Central memory CD8-positive, alpha-beta T cell (primary cell): ENCODE data around the gene ACTN4.

Experiments
- ATAC-seq: fragments of 150-1000 bp; cut with Tn5 transposase; replicated peaks from 2 replicates; pipeline ENCODE4 v1.10.0; 2022; ENCODE audit warnings: mild to moderate bottlenecking, moderate FRiP score, moderate number of reproducible peaks; ENCODE audit not compliant: poor library complexity, severe bottlenecking; ENCODE audit errors: extremely low read depth
- DNase-seq, 2 donors: peaks; one replicate each; pipeline ENCODE4 v3.0.0; 2021; ENCODE audit warnings: low spot score in 2 of 2
- H3K27ac Mint-ChIP-seq: one replicate; pipeline ENCODE4 v1.8.0; 2022; ENCODE audit warnings: low read depth, mild to moderate bottlenecking, moderate library complexity, mixed read lengths
- H3K27me3 Mint-ChIP-seq: one replicate; pipeline ENCODE4 v1.8.0; 2022; ENCODE audit warnings: mixed read lengths
- H3K36me3 Mint-ChIP-seq: one replicate; pipeline ENCODE4 v1.8.0; 2022; ENCODE audit warnings: mild to moderate bottlenecking, moderate library complexity, mixed read lengths; ENCODE audit not compliant: insufficient read depth
- H3K4me1 Mint-ChIP-seq: one replicate; pipeline ENCODE4 v1.8.0; 2022; ENCODE audit warnings: mixed read lengths
- H3K4me3 Mint-ChIP-seq: one replicate; pipeline ENCODE4 v1.8.0; 2022; ENCODE audit warnings: mild to moderate bottlenecking, moderate library complexity, mixed read lengths
- H3K9me3 Mint-ChIP-seq: one replicate; pipeline ENCODE4 v1.8.0; 2022; ENCODE audit warnings: mixed read lengths

Gene ACTN4

DNA sequence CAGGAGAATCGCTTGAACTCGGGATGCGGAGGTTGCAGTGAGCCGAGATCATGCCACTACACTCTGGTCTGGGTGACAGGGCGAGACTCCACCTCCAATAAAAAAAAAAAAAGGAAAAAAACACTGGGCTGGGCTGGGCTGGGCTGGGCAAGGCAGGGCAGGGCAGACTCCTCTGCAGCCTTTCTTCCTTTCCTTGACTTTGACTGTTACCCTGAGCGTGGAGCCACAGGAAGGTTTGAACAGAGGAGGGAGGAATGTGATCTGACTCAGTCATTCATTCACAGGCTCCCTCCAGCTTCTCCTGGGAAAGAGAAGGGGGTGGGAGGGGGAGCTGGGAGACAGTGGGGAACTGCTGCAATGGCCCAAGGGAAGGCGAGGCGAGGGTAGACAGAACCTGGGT is 2.7 kb upstream of the ACTN4 start:
- no peak overlapping the region for H3K4me3 Mint-ChIP-seq
- DNase-seq = no peak
- no peaks in the 10 kb centered on the region for H3K27me3 Mint-ChIP-seq
- no peaks in the 10 kb centered on the region for H3K9me3 Mint-ChIP-seq
- peaks cover 24% of the 10 kb centered on the region for H3K4me1 Mint-ChIP-seq
- no peak for ATAC-seq
- no peak overlapping the region for H3K27ac Mint-ChIP-seq
- H3K36me3 Mint-ChIP-seq = peaks cover 17% of the 10 kb centered on the region

DNA sequence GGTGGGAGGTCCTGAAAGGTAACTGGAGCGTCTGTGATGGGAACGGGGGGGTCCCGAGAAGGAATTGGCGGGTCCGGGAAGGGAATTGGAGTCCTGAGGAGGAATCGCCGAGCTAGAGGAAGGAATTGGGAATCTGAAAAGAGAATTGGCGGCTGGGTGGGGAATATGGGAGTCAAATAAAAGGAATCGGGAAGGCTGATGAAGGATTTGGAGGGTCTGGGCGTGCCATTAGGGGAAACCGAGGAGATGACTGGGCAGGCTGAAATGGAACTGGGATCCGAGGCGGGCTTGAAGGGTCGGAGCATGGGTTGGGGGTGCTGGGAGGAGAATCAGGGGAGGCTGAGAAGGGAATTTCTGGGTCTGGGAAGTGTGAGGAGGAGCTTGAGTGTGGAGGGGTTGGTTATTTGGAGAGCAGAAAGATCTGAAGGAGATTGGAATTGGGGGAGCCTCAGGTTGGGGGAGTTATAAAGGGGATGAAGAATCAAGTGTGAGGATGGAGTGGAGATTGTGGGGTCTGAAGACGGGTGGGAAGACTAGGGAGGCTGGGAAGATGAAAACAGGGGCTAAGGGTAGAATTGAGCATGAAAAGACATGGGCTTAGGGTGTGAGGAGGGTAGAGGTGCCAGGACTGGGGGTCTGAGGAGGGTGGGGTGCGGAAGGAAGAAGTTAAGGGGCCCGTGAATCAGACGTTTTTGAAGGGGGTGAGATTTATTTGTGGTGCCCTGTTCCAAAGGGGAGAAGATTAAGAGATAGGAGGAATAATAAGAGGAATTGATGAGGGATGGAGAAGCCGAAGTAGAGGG is 718 bp downstream of the ACTN4 start:
- DNase-seq = no peak
- no peak for ATAC-seq
- H3K9me3 Mint-ChIP-seq = no peaks in the 10 kb centered on the region
- peaks cover 17% of the 10 kb centered on the region for H3K36me3 Mint-ChIP-seq
- H3K27me3 Mint-ChIP-seq = no peaks in the 10 kb centered on the region
- peak overlapping the region; percentile 87 for H3K4me3 Mint-ChIP-seq
- peaks cover 50% of the 10 kb centered on the region for H3K4me1 Mint-ChIP-seq
- peak overlapping the region; percentile 89 for H3K27ac Mint-ChIP-seq

- peaks cover 57% of the 10 kb centered on the region for H3K4me1 Mint-ChIP-seq
- H3K4me3 Mint-ChIP-seq = peak overlapping the region; percentile 87
- H3K27me3 Mint-ChIP-seq = no peaks in the 10 kb centered on the region
- H3K36me3 Mint-ChIP-seq = peaks cover 17% of the 10 kb centered on the region
- no peaks in the 10 kb centered on the region for H3K9me3 Mint-ChIP-seq
- peak overlapping the region; percentile 89 for H3K27ac Mint-ChIP-seq
- DNase-seq = no peak
- no peak for ATAC-seq
These were observed 1.4 kb downstream of the ACTN4 start for GRCh38 chr19:38648769-38649304.

DNA sequence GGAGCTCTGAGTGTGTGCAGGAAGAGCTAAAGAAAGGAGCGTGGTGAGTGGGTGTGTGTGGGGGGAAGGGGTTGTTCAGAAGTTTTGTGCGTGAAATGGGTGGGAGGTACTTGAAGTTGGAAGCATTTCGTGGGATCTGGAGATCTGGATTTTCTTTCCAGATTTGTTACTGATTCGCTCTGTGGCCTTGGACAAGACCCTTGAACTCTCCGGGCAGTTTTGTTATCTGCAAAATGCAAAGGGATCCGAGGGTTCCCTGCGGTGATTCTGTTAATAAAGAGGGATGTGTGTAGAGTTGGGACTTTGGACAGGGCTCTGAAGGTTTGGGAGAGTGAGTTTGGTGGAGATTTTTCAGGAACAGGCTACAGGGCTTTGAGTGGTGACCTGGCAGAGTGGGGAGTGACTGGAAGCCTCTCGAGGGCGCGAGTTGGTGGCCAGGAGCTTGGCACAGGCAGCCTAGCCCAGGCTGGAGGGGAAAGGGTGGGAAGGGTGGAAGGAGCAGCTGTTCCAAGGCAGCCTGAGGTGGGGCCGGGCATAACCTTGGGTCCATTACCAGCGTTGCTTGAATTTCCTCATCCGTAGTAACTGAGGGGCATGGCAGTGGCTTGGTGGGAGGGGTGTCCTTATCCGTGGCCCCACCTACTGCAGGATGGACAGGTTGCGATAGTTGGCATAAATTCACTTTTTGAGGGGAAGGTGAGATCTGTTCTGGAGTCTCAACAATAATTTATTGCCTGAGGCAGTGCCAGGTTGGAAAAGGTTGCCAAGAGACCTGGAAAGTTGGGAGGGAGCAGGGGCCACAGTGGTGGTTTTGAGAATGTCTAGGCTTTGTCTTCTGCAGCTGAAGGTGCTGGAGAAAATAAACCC is 2.1 kb downstream of the ACTN4 start:
- peak overlapping the region; percentile 87 for H3K4me3 Mint-ChIP-seq
- no peaks in the 10 kb centered on the region for H3K9me3 Mint-ChIP-seq
- H3K36me3 Mint-ChIP-seq = peaks cover 20% of the 10 kb centered on the region
- ATAC-seq (no peak), DNase-seq (no peak)
- peaks cover 61% of the 10 kb centered on the region for H3K4me1 Mint-ChIP-seq
- H3K27me3 Mint-ChIP-seq = no peaks in the 10 kb centered on the region
- peak overlapping the region; percentile 89 for H3K27ac Mint-ChIP-seq

DNA sequence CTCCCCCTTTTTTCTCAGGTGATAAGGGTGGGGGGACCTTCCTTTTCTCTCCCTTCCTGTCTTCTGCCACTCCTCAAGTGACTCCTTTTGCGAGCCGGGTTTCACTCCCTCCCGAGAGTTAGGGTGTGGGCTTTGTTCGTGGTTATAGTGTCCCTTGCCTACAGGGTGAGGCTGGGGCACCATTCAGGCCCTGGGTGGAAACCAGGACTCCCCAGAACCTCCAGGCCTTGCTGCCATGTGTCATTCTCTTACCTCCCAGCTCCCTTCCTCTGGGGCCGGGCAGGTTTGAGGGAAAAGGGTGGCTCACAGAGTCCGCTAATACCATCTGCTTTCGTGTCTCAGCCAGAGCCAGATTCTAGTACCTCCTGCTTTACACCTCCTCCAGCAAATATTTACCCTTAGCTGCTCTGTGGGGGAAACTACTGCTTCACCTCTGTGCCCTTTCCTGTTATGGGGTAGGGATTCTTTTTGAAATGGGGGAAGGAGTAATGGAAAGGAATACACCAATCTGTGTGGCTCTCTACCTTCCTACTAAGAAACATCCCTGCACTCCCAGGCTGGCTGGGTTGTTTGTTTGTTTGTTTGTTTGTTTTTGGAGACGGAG is 2.8 kb downstream of the ACTN4 start:
- Mint-ChIP-seq H3K36me3 (peaks cover 22% of the 10 kb centered on the region), H3K4me1 (peaks cover 68% of the 10 kb centered on the region), H3K27me3 (no peaks in the 10 kb centered on the region), H3K9me3 (no peaks in the 10 kb centered on the region), H3K4me3 (peak overlapping the region; percentile 87), H3K27ac (peak overlapping the region; percentile 89)
- DNase-seq (no peak), ATAC-seq (no peak)

GRCh38 chr19:38650911-38651584 is 3.6 kb downstream of the ACTN4 start:
- ATAC-seq (no peak), DNase-seq (no peak)
- Mint-ChIP-seq H3K36me3 (peaks cover 26% of the 10 kb centered on the region), H3K27me3 (no peaks in the 10 kb centered on the region), H3K27ac (peak overlapping the region; percentile 89), H3K4me1 (peaks cover 76% of the 10 kb centered on the region), H3K4me3 (peak overlapping the region; percentile 87), H3K9me3 (no peaks in the 10 kb centered on the region)

DNA sequence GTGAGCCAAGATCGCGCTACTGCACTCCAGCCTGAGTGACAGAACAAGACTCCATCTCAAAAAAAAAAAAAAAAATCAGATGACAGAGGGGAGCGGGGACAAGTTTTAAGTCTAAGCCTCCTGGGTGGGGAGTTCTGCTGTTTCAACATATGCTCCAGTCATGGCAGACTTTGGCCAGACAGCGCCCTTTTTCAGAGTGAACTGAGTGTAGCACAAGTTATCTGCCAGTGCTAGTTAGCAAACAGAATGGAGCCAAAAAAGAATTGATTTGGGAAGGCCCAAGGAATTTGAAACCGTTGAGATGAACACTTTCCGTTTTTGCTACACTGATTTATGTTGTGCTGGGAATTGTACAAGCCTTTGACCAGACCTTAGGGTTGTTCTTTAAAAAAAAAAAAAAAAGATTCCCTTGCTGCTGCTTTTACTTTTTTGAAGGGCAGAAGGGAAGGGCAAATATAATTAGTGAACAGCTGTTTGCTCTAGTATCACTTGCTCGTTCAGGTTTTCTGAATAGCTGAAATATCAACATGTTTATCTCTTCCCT is 5.7 kb downstream of the ACTN4 start:
- Mint-ChIP-seq H3K4me3 (no peak overlapping the region), H3K9me3 (no peaks in the 10 kb centered on the region), H3K27me3 (no peaks in the 10 kb centered on the region), H3K4me1 (peaks cover 92% of the 10 kb centered on the region), H3K27ac (no peak overlapping the region), H3K36me3 (peaks cover 33% of the 10 kb centered on the region)
- DNase-seq (no peak), ATAC-seq (no peak)

GRCh38 chr19:38654628-38655055 is 7.2 kb downstream of the ACTN4 start:
- Mint-ChIP-seq H3K36me3 (peaks cover 22% of the 10 kb centered on the region), H3K27ac (peak overlapping the region; percentile 64), H3K9me3 (no peaks in the 10 kb centered on the region), H3K27me3 (no peaks in the 10 kb centered on the region), H3K4me1 (peaks cover 88% of the 10 kb centered on the region), H3K4me3 (no peak overlapping the region)
- no peak for ATAC-seq
- no peak for DNase-seq

- no peaks in the 10 kb centered on the region for H3K27me3 Mint-ChIP-seq
- H3K27ac Mint-ChIP-seq = peak overlapping the region; percentile 64
- ATAC-seq (peak; percentile 20), DNase-seq (no peak)
- H3K9me3 Mint-ChIP-seq = no peaks in the 10 kb centered on the region
- H3K4me3 Mint-ChIP-seq = peak overlapping the region; percentile 49
- H3K36me3 Mint-ChIP-seq = peaks cover 24% of the 10 kb centered on the region
- peaks cover 88% of the 10 kb centered on the region for H3K4me1 Mint-ChIP-seq
These were observed 7.8 kb downstream of the ACTN4 start for GRCh38 chr19:38655148-38655824.

GRCh38 chr19:38656171-38656981 is 8.9 kb downstream of the ACTN4 start:
- no peaks in the 10 kb centered on the region for H3K27me3 Mint-ChIP-seq
- peak overlapping the region; percentile 84 for H3K27ac Mint-ChIP-seq
- DNase-seq = peak in 1 of 2 donors; percentile 35
- H3K9me3 Mint-ChIP-seq = no peaks in the 10 kb centered on the region
- H3K4me3 Mint-ChIP-seq = peak overlapping the region; percentile 49
- ATAC-seq = peak; percentile 91
- peaks cover 24% of the 10 kb centered on the region for H3K36me3 Mint-ChIP-seq
- H3K4me1 Mint-ChIP-seq = peaks cover 87% of the 10 kb centered on the region
